Parathyroid adenoma (tissue), 2 donors: Measurements from ENCODE around the gene PPT1.

Source experiments
- H2AFZ ChIP-seq: fragments of 300-600 bp; sonication (generic); one replicate; pipeline ENCODE4 v1.7.0; 2017; ENCODE audit warnings: antibody characterized with exemption, mild to moderate bottlenecking
- H3K27ac ChIP-seq: fragments of 300-600 bp; sonication (generic); one replicate; pipeline ENCODE4 v1.7.0; 2017
- H3K27me3 ChIP-seq: fragments of 300-600 bp; sonication (generic); one replicate; pipeline ENCODE4 v1.7.0; 2017; ENCODE audit warnings: low read length; ENCODE audit not compliant: control insufficient read depth, insufficient read depth
- H3K36me3 ChIP-seq: fragments of 300-600 bp; sonication (generic); one replicate; pipeline ENCODE4 v1.7.0; 2017; ENCODE audit warnings: low read length; ENCODE audit not compliant: control insufficient read depth, insufficient read depth
- H3K4me1 ChIP-seq: fragments of 300-600 bp; sonication (generic); one replicate; pipeline ENCODE4 v1.7.0; 2017; ENCODE audit warnings: control low read depth
- H3K4me2 ChIP-seq: fragments of 300-600 bp; sonication (generic); one replicate; pipeline ENCODE4 v1.7.0; 2017; ENCODE audit warnings: low read length
- H3K4me3 ChIP-seq: fragments of 300-600 bp; sonication (generic); one replicate; pipeline ENCODE4 v1.7.0; 2017; ENCODE audit warnings: low read depth, low read length
- H3K79me2 ChIP-seq: fragments of 300-600 bp; sonication (generic); one replicate; pipeline ENCODE4 v1.7.0; 2017; ENCODE audit warnings: control low read depth
- H3K9ac ChIP-seq: fragments of 300-600 bp; sonication (generic); one replicate; pipeline ENCODE4 v1.7.0; 2017; ENCODE audit warnings: mild to moderate bottlenecking
- H3K9me3 ChIP-seq: fragments of 300-600 bp; sonication (generic); one replicate; pipeline ENCODE4 v1.7.0; 2017; ENCODE audit warnings: low read length; ENCODE audit not compliant: control insufficient read depth
- TF ChIP-seq, protein P1 (sequence below): fragments of 300-600 bp; sonication (generic); IDR thresholded peaks from one replicate; pipeline ENCODE4 v1.7.0; 2017; ENCODE audit warnings: antibody characterized with exemption, mild to moderate bottlenecking
- donor health status: primary hyperparathyroidism.

PPT1 gene

GRCh38 chr1:40107290-40107959 is 10.4 kb upstream of the PPT1 start:
- no peaks in the 10 kb centered on the region for H3K27me3 ChIP-seq
- no peaks in the 10 kb centered on the region for H3K9me3 ChIP-seq
- no peak overlapping the region for H3K27ac ChIP-seq

DNA sequence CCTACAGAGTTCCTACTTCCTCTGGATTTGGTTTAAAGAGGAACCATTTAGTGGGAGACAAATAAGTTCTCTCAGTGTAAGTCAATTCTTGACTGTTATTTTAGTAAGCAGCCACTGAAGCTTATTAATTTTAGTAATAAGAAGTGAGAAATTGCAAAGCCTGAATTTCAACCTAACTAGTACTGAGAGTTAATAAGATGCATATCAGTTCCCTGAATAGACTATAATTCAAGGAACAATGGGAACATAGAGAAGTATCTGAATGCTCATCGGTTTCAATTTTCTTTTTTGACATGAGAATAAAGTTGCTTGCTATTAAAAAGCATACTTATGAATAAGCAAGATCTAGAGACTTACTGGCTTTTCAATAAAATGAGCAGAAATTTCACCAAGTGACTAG is 8.0 kb upstream of the PPT1 start:
- H3K27ac ChIP-seq, result no peak overlapping the region
- no peaks in the 10 kb centered on the region for H3K4me1 ChIP-seq
- H3K79me2 ChIP-seq, result no peaks in the 10 kb centered on the region
- TF ChIP-seq, protein P1, sequence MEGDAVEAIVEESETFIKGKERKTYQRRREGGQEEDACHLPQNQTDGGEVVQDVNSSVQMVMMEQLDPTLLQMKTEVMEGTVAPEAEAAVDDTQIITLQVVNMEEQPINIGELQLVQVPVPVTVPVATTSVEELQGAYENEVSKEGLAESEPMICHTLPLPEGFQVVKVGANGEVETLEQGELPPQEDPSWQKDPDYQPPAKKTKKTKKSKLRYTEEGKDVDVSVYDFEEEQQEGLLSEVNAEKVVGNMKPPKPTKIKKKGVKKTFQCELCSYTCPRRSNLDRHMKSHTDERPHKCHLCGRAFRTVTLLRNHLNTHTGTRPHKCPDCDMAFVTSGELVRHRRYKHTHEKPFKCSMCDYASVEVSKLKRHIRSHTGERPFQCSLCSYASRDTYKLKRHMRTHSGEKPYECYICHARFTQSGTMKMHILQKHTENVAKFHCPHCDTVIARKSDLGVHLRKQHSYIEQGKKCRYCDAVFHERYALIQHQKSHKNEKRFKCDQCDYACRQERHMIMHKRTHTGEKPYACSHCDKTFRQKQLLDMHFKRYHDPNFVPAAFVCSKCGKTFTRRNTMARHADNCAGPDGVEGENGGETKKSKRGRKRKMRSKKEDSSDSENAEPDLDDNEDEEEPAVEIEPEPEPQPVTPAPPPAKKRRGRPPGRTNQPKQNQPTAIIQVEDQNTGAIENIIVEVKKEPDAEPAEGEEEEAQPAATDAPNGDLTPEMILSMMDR, result no peak
- no peaks in the 10 kb centered on the region for H3K9me3 ChIP-seq
- no peak overlapping the region for H3K4me2 ChIP-seq
- no peak overlapping the region for H2AFZ ChIP-seq
- no peaks in the 10 kb centered on the region for H3K36me3 ChIP-seq
- H3K4me3 ChIP-seq, result no peak overlapping the region
- no peaks in the 10 kb centered on the region for H3K27me3 ChIP-seq
- H3K9ac ChIP-seq, result no peak overlapping the region

More at GRCh38 chr1:40107290-40107959, 10.4 kb upstream of the PPT1 start:
- TF ChIP-seq, protein P1, result no peak
- Histone ChIP-seq H3K4me3 (no peak overlapping the region), H2AFZ (no peak overlapping the region), H3K9ac (no peak overlapping the region), H3K36me3 (no peaks in the 10 kb centered on the region), H3K4me1 (no peaks in the 10 kb centered on the region), H3K4me2 (no peak overlapping the region), H3K79me2 (no peaks in the 10 kb centered on the region)

DNA sequence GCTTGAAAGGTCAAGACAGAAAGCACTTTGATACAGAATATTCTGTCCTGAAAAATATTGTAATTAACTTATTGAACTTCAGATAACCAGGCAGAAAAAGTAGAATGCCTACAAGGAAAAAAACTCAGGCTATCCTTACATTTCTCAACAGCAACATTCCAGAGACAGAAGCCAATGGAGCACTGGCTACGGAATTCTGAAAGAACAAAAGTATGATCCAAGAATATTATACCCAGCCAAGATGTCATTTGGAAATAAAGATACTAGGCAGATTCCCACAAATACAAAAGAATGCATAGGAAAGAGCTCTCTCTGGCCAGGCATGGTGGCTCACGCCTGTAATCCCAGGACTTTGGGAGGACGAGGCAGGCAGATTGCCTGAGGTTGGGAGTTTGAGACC is 5.8 kb upstream of the PPT1 start:
- no peaks in the 10 kb centered on the region for H3K4me1 ChIP-seq
- H2AFZ ChIP-seq, result no peak overlapping the region
- H3K4me2 ChIP-seq, result no peak overlapping the region
- no peak overlapping the region for H3K4me3 ChIP-seq
- H3K79me2 ChIP-seq, result no peaks in the 10 kb centered on the region
- no peaks in the 10 kb centered on the region for H3K36me3 ChIP-seq
- TF ChIP-seq, protein P1, result no peak
- no peaks in the 10 kb centered on the region for H3K27me3 ChIP-seq
- H3K9ac ChIP-seq, result no peak overlapping the region
- H3K27ac ChIP-seq, result no peak overlapping the region
- no peaks in the 10 kb centered on the region for H3K9me3 ChIP-seq

- Histone ChIP-seq H3K4me1 (no peaks in the 10 kb centered on the region), H3K27me3 (no peaks in the 10 kb centered on the region), H3K4me2 (no peak overlapping the region), H3K79me2 (no peaks in the 10 kb centered on the region), H3K27ac (no peak overlapping the region), H3K9me3 (no peaks in the 10 kb centered on the region), H3K9ac (no peak overlapping the region), H2AFZ (no peak overlapping the region), H3K4me3 (no peak overlapping the region), H3K36me3 (no peaks in the 10 kb centered on the region)
- TF ChIP-seq, protein P1, result no peak
These were observed 5.0 kb upstream of the PPT1 start for GRCh38 chr1:40102038-40102437.

DNA sequence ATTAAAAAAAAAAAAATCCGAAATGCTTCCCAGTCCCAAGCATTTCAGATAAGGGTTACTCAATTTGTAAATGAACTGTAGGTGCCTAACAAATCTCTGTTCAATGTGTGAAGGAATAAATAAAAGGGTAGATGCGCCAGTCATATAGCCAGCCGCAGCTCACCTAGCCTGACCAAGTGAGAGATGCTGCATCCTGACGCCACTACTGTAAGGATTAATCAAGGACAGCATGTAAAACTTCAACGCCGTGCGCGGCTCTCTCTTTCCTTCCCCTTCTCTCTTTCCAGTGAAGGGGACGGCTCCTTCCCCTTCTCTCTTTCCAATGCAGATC is 441 bp downstream of the PPT1 start:
- Histone ChIP-seq H3K79me2 (no peaks in the 10 kb centered on the region), H2AFZ (peak overlapping the region; percentile 88), H3K9ac (no peak overlapping the region), H3K27ac (peak overlapping the region; percentile 41), H3K4me1 (no peaks in the 10 kb centered on the region), H3K9me3 (no peaks in the 10 kb centered on the region), H3K4me3 (peak overlapping the region; percentile 91), H3K27me3 (no peaks in the 10 kb centered on the region), H3K36me3 (no peaks in the 10 kb centered on the region), H3K4me2 (peak overlapping the region; percentile 98)
- TF ChIP-seq, protein P1, result no peak
